GM19452 (cell line): ENCODE data around the gene ST3GAL6.

Experiments used
- ATAC-seq: cut with Tn5 transposase; IDR thresholded peaks from one replicate; pipeline ENCODE4 v1.9.1; 2021; ENCODE audit not compliant: unreplicated experiment

Gene ST3GAL6

DNA sequence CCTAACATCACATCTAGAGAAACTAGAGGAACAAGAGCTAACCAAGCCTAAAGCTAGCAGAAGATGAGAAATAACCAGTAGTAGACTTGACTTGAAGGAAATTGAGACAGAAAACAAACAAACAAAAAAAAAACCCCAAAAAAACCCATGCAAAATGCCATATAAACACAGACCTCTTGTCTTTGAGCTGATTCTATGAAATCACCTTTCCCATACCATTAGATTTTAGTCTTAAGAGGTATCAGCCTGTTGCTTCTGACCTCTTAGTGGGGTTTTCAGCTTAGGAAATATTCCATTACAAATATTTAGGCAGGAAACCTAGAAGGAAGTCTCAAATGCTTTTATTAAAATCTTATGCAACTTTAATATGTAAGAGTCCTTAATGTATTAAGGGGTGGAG, 23.9 kb upstream of the ST3GAL6 start:
- ATAC-seq: no peak

DNA sequence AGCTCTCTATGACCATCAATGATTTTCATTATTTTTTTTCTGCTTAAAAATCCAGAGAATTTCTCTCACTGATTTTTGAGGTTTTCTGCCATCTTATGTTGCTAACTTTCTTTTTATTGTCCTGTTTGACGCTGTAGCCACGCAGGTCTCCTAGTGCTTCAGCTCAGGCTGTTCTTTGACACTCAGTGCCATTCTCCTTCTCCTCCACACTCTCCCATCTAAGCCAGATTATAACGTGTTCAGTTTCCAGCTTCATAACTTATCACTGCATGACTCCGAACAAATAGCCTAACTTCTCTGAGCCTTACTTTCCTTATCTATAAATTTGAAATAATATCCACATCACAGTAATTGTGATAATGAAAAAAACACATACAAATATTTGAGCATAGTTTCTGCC, 22.8 kb upstream of the ST3GAL6 start:
- no peak for ATAC-seq

DNA sequence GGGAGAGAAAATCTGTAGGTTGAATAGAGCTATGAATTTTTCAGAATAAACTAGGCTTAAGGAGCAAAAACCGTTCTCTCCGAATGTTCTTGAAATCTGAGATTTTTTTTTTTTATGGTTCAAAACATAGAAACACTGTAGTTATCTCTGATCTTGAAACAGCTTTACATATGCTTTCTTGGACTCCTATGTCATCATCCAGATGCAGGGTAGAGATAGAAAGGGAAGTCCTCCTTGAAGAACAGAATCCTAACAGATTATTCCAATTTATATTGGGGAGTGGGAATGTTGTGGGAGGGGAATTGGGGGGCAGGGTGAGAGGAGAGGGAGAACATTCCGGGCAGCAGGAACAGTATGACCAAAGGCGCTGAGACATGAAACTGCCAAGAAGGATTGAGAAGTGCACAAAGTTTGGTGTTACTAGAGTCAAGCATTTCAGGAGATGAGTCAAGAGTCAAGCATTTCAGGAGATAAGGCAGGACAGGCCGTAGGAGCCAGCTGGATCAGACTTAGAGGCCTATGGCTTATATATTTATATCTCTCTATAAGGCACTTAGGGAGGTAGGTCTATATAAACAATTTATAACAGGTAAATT, 21.9 kb upstream of the ST3GAL6 start:
- no peak for ATAC-seq

DNA sequence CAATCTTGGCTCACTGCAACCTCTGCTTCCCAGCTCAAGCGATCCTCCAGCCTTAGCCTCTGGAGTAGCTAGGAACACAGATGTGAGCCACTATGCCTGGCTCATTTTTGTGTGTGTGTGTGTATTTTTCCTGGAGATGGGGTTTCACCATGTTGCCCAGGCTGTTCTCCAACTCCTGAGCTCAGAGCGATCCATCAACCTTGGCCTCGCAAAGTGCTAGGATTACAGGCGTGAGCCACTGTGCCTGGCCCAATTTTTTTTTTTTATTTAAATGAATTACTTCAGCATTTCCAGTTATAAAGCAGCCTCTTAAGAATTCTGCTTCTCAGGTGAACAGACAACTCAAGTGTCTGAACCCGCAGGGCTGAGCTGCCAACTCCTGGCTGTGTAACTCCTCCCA, 20.1 kb upstream of the ST3GAL6 start:
- no peak for ATAC-seq

DNA sequence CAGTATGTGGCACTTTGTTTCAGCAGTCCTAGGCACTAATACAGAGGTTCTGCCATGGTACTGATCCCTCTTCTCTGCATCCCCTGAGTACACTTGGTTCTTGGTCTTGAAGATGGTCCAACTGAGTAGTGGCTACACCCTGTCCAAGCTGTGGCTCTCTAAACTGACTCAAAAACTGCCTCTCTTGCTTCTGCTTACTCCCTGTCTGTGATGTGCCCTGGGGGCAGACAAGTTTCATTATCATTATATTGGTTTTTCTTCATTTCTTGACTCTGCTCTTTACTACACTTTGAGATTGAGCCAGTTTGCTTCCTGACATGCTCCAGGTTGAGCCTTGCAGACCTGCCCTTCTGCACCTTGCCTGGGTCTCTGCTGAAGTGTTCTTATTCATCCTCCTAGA, 18.9 kb upstream of the ST3GAL6 start:
- no peak for ATAC-seq

DNA sequence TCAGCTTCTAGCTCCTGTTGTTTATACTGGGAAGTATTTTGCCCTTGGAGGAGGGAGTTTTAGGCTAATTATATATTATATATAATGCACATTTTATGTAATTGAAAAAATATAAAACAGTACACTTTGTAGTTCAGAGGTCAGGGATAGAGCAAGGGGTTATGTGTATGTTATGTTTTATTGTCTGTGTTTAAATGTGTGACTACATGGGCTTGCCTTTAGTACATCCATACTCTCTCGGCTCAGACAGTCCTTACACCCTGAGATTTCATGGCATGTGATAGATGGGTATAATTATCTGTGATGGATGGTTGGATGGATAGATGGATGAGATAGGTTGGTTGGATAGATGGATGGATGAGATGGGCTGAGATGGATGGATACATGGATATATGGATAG, 17.4 kb upstream of the ST3GAL6 start:
- peak; percentile 5 for ATAC-seq

DNA sequence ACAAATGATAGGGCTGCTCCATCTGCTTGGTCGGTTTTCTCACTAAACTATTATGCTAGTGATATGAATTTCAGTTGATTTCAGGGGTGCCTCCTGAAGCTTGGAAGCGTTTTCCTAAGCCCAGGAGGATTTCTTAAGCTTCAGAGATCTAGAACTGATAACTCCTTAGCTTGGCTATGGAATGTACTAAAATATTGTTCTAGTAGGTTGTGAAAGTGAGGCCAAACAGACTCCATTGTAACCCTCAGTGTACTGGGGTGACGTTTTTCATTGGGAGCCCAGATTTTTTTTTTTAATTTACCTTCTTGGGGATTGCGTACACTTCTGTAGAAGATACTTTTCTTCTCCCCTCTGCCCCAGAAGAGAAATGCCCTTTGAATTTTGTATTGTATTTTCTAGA, 17.0 kb upstream of the ST3GAL6 start:
- no peak for ATAC-seq

DNA sequence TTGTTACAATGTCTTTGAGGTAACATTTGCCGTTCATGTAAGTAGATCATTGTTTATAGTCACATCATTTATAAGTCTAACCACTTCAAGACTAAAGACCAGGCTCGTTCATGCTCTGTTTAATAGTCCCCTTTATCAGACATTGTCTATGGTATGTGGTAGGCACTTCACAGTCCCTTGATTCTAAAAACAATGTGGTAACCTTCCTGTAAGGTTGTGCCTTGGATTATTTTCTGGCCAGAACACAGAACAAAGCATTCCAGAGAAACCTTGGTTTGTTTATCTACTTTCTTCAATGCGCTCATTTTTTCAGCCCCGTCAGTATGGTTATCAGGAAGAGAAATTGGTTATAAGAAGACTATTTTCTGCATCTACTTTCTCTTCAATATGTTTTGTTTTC, 16.3 kb upstream of the ST3GAL6 start:
- no peak for ATAC-seq

DNA sequence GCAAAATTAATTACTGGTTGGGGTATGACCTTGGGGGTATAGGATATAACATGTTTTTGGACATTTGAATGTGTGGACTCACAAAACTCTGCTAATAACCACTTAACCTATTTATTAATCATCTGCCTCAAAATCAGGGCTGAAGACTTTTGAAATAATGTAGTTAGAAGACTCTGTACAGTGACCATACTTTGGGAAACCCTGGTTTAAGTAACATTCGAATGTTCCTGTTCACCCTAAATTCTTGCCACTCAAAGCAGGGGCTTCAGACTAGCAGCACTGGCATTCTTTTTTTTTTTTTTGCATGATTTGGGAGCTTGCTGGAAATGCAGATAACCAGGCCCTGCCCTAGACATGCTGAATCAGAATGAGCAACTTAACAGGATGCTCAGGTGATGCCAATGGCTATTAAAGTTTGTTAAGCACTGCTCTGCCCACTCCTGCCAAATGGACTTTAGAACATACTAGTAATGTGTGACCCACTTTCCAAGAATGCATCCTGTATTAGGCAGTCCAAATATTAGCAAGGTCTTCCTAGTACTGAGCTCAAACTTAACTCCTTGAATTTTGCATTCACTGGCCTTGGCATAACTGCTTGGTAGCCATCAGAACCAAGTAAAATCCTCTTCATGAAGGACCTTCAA, 12.7 kb upstream of the ST3GAL6 start:
- no peak for ATAC-seq

DNA sequence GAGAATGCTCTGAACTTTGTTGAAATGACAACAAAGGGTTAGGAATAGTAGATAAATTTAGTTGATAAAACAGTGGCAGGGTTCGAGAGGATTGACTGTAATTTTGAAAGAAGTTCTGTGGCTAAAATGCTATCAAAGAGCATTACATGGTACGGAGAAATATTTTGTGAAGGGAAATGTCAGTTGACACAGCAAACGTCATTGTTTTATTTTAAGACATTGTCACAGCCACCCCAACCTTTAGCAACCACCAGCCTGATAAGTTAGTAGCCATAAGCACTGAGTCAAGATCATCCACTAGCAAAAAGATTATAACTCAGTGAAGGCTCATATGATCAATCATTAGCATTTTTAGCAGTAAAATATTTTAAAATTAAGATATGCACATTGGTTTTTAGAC, 8.7 kb upstream of the ST3GAL6 start:
- no peak for ATAC-seq

DNA sequence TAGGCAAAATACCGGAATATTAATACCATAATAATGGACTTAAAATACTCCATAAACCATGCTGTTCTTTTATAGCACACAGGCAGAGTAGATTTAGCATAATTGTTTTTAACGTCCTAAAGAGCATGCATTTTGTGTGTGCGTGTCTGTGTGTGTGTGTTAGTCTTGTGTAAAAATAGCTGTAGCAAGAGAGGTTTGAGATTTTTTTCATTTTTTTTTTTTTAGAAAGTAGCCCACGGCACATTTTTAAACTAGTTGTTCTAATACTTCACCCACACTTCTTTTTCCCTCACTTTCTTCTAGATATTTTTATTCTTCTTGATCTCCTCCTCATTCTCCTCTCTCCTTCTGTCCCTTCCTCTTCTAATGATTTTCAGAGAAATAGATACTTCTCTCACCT, 7.5 kb upstream of the ST3GAL6 start:
- ATAC-seq: no peak

DNA sequence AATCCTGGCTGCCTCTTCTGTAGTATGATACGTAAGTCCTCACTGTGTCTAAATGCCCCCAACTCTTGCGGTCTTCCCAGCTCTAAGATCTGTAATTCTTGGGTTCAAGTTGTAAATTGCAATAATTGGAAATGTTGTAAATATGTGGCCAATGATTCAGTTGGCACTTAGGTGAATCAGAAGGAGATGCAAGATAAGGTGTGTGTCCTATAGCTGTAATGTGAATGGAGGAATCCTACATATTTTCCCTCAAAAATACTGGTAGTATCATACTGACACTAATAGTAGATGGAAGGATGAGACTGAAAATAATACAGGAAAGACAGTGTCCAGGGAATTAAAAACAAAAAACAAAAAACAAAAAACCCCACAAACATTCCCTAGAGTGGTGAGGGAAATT, 3.5 kb upstream of the ST3GAL6 start:
- no peak for ATAC-seq

DNA sequence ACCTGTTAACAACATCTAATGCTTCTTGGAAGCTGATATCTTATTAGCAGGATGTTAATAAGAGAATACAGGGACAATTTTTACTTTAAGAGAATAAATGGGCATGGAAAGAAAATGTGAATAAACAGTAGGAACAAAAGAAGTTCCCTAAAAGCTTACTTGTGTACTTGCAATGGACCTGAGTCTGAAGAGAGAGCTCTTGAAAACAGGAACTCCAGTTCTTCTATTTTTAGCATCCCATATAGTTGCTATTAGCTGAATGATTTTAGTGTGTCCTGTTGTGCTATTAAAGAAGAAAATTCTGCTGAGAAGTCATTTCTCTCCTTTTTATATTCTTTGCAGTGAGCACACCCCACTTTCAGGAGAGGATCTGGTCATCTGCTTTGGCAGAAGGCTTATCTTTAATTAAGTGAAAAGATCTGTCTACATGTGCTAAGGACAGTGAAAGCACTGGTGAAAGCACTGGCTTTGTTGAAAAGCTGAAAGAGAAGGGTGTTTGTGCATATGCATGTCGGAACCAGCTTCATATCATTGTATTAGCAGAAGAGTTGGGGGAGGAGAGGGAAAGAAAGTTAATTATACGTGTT, 1.4 kb upstream of the ST3GAL6 start:
- ATAC-seq: no peak

DNA sequence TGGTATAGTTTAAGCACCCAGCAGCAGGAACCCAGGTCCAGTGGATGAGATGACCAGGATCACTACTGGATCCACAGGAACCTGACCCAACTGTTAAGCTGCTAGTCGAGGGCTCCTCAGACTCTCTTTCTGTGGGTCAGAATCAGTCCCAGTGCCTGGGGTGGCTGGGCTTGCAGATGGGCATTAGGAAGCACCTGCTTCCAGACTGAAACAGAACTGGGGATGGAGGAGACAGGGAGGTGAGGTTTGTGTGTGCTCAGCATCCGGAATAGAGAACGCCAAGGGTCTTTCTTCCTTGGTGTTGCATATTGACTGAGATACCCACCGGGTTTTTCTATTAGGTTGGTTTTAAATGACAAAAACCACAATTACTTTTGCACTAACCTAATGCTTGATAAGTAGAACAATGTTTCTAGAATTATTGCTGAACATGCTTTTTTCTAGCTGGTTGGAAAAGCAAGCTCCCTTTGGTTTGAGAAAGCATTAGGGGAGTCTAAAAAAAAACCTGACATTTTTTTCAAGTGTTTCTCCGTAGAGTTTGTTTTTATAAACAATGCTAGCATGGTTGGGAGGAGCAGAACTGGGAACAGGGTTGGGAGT, 779 bp downstream of the ST3GAL6 start:
- no peak for ATAC-seq

DNA sequence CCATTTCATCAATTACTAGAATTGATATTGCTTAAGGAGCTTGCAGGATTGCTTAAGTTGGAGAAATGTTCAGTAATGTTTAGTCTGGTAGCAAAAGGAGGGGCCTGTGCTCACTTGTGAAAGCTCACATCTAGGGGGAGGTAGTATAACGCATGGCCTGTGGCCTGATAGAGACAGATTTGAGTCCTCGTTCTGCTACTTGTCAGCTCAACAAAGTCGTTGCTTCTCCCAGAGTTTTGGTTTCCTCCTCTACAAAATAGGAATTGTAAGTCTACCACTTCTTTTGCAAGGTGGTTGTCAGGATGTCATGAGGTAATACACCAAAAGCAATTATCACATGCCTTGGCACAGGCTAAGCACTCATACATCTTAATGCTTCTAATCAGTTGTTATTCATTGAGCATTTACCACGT, 1.3 kb downstream of the ST3GAL6 start:
- ATAC-seq: no peak

DNA sequence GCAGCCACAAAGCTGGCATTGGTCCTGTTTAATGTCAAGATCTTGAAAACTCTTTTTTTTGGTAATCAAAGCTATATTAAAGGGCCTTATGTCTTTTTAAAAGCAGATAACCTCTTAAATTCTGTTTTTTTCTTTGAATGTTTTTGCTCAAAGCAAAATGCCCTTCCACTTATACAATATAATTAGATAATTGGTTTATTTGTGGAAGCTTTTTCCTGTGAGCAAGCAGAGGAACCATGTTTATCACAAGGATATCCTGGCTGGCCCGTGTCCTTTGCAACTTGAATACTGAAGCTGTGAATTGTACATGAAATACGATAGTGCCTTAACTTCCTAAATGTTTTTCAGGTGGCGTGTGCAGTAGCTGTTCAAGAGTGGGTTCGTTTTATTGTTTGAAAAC, 2.6 kb downstream of the ST3GAL6 start:
- ATAC-seq: no peak

DNA sequence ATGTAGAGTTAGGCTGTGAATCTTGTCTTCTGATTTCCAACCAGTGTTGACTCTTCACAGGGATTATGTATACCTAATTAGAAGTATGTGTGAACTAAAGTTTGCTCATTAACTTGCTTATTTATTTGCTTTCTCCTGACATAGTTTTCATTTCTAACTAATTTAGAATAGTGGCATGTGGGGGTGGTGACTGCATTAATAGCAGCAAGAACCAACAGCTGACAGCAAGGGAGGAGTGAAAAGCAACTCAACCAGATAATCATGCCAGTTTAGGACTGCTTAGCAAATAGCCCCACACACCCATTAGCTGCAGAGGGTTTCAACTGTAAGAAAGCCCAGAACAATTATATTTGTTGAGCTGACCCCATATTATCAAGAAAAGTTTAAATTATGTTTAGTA, 3.8 kb downstream of the ST3GAL6 start:
- no peak for ATAC-seq

DNA sequence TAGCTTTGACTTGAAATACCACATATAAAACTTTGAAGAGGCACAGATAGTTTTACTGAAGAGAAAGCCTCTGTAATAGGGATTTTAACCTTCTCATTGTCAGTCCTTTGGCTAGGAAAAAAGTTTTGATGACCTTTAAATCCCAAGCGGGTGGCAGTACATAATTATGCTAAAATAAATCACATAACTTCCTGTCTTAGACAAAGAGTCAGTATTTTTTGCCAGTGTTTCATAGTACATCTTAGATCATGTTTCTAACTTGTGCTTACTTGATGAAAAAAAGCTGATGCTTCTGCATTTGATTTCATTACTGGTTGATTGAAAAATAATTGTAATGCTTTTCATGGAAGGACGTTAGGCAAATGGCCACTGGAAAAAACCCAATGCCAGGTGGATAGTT, 5.8 kb downstream of the ST3GAL6 start:
- ATAC-seq: no peak

DNA sequence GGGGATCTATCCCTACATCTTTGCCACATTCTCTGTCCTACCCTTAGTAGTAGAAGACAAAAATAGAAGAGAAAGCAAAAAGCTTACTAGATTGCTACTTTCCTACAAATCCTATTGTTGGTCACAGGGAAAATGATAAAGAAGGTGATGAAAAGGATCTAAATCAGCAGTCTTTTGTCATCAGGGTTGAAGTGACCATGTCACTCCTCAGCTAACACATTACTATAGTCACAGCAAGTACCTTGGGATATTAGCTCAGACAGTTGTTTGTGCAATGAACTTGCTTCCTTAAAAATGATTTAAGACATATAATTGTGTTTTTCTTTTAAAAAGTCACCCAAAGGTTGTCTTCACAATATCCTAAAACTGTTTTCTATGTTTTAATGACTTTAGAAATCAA, 6.3 kb downstream of the ST3GAL6 start:
- ATAC-seq: no peak

DNA sequence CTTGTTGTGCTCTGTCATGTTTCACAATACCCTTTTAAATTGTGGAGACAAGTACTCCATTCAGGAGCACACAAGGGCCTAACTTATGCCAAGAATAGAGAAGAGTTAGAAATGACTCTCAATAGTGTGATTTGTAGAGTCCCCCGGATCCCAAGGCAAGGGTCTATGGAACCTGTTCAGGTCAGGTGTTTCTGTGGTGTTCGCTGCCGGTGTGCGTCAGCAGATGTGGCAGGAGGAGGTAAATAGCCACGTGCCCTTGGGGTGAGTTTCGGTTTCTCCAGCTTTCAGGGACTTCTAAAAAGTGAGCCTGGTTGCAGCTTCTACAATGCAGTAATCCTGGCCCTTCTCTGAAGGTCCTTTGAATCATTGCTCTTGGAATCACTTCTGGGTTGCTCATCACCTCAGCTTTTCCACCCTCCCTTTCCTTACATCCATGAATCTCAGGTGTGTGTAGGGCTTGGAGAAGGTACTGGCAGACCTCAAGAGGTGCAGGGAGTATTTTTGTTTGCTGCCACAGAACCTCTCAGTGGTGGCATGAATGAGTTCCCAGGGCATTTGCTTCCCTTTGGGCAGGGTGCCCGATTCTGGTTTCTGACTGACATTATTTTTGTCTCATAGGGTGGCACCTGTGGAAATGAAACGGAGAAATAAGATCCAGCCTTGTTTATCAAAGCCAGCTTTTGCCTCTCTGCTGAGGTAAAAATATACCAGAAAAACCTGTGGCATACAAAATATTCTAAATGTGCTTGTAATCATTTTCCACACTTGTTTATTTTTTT, 7.3 kb downstream of the ST3GAL6 start:
- peak; percentile 88 for ATAC-seq

DNA sequence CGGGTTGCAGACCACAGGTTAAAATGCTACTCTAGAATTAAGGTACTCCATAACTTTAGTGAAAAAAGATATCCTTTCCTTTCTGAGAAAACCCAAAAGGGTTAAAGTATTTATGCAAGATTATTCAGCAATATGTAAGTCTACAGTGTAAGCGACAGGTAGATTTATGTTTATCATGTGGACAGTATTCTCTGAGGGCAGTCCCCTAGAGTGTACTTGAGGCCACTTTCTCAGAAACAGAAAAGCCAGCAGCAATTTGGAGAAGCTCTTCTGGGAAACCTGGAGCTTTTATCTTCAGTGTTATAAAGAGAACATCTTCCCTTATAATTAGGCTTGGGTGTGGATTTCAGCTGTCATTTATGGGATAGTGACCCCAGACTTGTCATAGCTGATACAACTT, 8.9 kb downstream of the ST3GAL6 start:
- no peak for ATAC-seq
